HUES48 (cell line): ENCODE results near the gene MEX3D.
A peak's percentile ranks its signal among the peaks of the same experiment; 100 is the strongest.

Experiments
- H3K27ac ChIP-seq: one replicate; pipeline ENCODE4 v1.7.0; 2013; ENCODE audit warnings: low read depth, low read length, inconsistent platforms
- H3K27me3 ChIP-seq: 2 replicates; pipeline ENCODE4 v1.6.1; 2013; ENCODE audit warnings: mild to moderate bottlenecking, low read length; ENCODE audit not compliant: control insufficient read depth, insufficient read depth
- H3K36me3 ChIP-seq: 2 replicates; pipeline ENCODE4 v1.6.1; 2013; ENCODE audit warnings: low read length; ENCODE audit not compliant: control insufficient read depth, insufficient read depth
- H3K4me1 ChIP-seq: 2 replicates; pipeline ENCODE4 v1.6.1; 2013; ENCODE audit warnings: mild to moderate bottlenecking, low read length; ENCODE audit not compliant: control insufficient read depth, insufficient read depth
- H3K4me3 ChIP-seq: 2 replicates; pipeline ENCODE4 v1.5.1; 2013; ENCODE audit warnings: mild to moderate bottlenecking, low read depth, low read length
- H3K9ac ChIP-seq: 2 replicates; pipeline ENCODE4 v1.6.1; 2013; ENCODE audit warnings: mild to moderate bottlenecking, low read depth, low read length, moderate library complexity
- H3K9me3 ChIP-seq: 2 replicates; pipeline ENCODE4 v1.6.1; 2013; ENCODE audit warnings: low read length; ENCODE audit not compliant: control insufficient read depth, insufficient read depth

MEX3D gene

DNA sequence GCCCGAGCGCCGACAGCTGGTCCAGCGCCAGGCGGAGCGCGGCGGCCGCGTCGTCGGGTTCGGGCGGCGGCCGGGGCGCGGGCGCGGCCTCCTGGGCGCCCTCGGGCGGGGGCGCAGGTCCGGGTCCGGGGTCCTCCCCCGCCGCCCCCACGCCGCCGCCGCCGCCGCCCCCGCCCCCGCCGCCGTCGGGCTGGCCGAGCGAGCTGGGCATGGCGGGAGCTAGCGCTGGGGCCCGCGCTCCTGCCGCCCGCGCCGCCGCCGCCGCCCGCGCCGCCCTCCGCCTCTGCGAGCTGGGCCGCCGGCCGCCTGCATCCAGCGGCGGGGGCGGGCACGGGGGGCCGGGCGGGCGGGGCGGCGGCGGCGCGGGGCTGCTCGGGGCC is 287 bp downstream of the MEX3D start:
- Histone ChIP-seq H3K4me3 (peak overlapping the region; percentile 91; the same call in 1 of the 2 replicates), H3K9me3 (no peaks in the 10 kb centered on the region), H3K9ac (no peak overlapping the region), H3K27ac (no peak overlapping the region), H3K27me3 (peaks cover 22% of the 10 kb centered on the region), H3K36me3 (peaks cover 11% of the 10 kb centered on the region), H3K4me1 (no peaks in the 10 kb centered on the region; the same call in 1 of the 2 replicates)

DNA sequence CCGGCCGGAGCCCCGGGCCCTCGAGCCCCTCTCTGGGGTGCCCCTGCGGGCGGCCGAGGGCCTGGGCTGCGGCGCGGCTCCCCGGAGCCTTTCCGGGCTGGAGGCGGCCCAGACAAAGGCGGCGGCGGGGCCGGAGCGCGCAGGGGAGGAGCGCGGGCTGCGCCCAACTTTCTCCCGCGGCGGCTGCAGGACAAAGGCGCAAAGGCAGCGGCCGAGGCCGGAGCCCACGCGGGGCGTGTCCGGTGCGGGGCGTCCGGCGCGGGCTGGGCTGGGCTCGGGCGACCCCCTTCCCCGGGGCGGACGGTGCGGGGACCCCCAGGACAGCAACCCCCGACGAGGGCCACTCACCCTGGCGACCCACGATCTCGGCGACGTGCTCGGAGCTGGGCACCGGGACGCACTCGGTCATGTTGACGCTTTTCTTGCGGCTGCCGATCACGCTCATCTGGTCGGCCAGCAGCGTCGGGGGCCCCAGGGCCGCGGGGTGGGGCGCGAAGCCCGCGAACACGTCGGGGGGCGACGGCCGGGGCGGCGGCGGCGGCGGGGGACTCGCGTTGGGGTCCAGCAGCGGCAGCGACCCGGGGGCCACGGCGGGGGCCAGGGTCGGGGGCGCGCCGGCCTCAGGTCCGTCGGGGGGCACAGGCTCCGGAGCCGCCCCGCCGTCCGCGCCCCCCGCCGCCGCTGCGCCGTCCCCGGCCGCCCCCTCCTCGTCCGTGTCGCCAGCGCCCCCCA is 843 bp downstream of the MEX3D start:
- H3K9ac ChIP-seq = peak overlapping the region; percentile 98
- peak overlapping the region; percentile 91 for H3K4me3 ChIP-seq
- H3K4me1 ChIP-seq = no peaks in the 10 kb centered on the region; the same call in 1 of the 2 replicates
- peak overlapping the region; percentile 97 for H3K27ac ChIP-seq
- peaks cover 15% of the 10 kb centered on the region for H3K36me3 ChIP-seq
- H3K27me3 ChIP-seq = peaks cover 22% of the 10 kb centered on the region
- H3K9me3 ChIP-seq = no peaks in the 10 kb centered on the region

DNA sequence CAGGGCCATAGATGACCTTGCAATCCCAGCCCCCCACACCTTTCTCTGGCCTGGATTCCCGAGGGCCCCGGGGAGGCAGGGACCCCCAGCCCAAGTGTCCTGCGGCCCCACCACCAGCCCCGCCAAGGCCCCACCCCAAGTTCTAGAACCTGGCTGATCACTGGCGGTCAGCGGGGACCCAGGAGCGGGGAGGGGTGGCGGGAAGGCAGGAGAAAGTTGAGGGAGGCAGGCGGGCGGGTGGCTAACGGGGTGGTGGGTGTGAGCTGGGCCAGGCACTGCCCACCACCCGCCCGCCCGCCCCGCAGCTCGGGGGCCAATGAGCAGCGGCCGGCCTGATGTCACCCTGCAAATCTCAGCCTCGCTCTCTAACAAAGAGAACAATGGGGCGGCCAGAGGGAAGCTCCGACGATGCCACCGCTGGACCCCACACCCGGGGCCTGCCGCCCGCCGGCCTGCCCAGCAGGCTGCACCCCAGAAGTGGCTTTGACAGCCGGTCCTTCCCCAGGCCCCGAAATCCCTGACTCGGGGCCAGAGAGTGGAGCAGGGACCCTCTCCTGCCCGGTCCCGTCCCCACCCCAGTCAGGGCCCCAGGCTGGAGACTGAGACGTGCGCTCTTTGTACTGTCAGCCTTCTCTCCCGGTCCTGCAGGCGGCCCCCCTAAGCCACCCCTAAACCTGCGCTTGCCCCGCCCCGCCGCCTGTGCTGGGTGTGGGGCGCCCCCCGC is 1.6 kb downstream of the MEX3D start:
- H3K9ac ChIP-seq = peak overlapping the region; percentile 98
- peak overlapping the region; percentile 97 for H3K27ac ChIP-seq
- peak overlapping the region; percentile 91 for H3K4me3 ChIP-seq
- H3K27me3 ChIP-seq = peaks cover 22% of the 10 kb centered on the region
- no peaks in the 10 kb centered on the region for H3K9me3 ChIP-seq
- H3K4me1 ChIP-seq = no peaks in the 10 kb centered on the region; the same call in 1 of the 2 replicates
- peaks cover 15% of the 10 kb centered on the region for H3K36me3 ChIP-seq

DNA sequence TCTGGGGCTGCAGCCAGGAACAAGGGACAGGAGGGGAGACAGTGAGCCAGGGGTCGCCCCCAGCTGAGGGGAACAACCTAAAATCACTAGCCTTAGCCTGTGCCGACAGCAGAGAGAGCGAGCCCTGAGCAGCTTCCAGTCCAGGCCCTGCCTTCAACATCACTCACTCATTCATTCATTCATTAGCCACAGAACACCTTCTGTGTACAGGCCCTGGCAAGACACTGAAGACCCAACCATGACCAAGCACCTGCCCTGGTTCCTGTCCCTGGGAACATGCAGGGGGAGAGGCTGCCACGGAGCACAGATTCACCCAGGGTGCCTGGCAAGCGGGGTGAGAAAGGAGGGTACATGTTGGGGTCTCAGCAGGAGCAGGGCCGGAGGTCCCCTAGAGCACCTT is 4.9 kb downstream of the MEX3D start:
- H3K27me3 ChIP-seq = no peaks in the 10 kb centered on the region
- H3K4me1 ChIP-seq = no peaks in the 10 kb centered on the region; the same call in 1 of the 2 replicates
- no peak overlapping the region for H3K4me3 ChIP-seq
- no peak overlapping the region for H3K27ac ChIP-seq
- no peaks in the 10 kb centered on the region for H3K9me3 ChIP-seq
- H3K9ac ChIP-seq = no peak overlapping the region
- peaks cover 25% of the 10 kb centered on the region for H3K36me3 ChIP-seq

DNA sequence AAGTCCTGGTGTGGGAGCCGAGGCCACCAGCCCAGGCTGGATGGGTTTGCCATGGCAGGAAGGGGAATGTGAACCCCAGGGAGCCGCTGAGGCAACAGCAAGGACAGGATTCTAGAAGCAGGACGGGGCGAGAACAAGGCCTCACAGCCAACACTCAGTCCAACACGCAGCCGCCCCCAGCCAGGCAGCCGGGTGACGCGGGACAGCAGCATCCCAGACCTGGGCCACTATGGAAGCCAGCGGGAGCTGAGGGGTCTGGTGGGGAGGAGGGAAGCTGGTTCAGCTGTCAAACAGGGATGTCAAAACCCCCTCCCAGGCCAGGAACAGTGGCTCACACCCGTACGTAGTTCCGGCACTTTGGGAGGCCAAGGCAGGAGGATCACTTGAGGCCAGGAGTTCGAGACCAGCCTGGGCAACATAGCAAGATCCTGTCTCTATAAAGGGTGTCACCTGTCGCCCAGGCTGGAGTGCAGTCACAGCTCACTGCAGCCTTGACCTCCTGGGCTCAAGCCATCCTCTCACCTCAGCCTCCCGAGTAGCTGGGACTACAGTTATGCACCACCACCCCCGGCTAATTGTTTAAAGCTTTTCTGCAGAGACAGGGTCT is 6.8 kb downstream of the MEX3D start:
- Histone ChIP-seq H3K9ac (no peak overlapping the region), H3K4me1 (no peaks in the 10 kb centered on the region; the same call in 1 of the 2 replicates), H3K27ac (no peak overlapping the region)

DNA sequence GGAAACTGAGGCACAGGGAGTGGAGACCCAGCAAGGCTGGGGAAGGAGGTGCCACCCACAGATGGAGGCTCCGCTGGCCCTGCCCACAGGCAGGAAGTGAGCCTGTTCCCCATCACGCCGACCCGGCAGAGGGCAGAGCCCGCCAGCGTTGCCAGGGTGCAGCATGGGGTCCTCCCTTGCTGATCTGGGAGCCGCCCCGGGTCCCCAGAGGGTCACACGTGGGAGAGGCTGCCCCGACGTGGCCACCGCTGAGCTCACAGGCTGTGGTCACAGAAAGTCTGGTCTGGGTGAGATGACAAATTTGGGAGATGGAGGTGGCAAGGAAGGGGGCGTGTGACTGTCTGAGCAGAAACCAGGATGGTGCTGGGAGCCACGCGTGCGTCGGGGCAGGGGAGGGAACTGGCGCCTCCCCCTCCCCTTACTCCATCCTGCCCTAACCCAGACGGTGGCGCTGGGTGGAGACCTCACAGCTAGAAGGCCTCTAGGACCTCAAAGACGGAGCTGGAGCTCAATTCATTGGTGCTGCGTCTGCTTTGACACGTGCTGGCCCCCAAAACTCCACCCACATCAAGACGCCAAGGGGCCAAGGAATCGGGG is 7.7 kb downstream of the MEX3D start:
- Histone ChIP-seq H3K9me3 (no peaks in the 10 kb centered on the region), H3K9ac (no peak overlapping the region), H3K36me3 (peaks cover 33% of the 10 kb centered on the region), H3K27me3 (no peaks in the 10 kb centered on the region), H3K4me1 (no peaks in the 10 kb centered on the region), H3K27ac (no peak overlapping the region), H3K4me3 (no peak overlapping the region)

More for the DNA sequence above, 6.8 kb downstream of the MEX3D start:
- Histone ChIP-seq H3K9me3 (no peaks in the 10 kb centered on the region), H3K36me3 (peaks cover 32% of the 10 kb centered on the region), H3K4me3 (no peak overlapping the region), H3K27me3 (no peaks in the 10 kb centered on the region)

DNA sequence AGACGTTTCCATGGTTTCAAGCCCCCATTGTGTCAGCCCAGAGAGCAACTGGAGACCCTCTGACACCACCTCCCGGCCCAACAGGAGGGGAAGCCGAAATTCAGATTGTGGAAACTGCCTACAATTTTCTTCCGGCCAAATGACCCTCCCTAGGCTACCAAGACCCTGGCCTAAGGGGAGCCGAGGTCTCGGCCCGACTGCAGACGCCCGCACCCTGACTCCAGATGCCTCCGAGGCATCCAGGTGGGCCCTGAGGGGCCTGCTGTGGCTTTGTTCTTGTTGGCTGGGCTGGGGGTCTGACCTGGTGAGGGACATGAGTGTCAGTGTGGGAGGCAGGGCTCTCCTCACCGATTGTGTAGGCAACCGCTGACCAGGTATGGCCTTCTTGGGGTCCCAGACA is 9.6 kb downstream of the MEX3D start:
- peaks cover 30% of the 10 kb centered on the region for H3K36me3 ChIP-seq
- no peak overlapping the region for H3K4me3 ChIP-seq
- no peaks in the 10 kb centered on the region for H3K9me3 ChIP-seq
- H3K4me1 ChIP-seq = no peaks in the 10 kb centered on the region
- no peak overlapping the region for H3K9ac ChIP-seq
- no peak overlapping the region for H3K27ac ChIP-seq
- H3K27me3 ChIP-seq = no peaks in the 10 kb centered on the region

DNA sequence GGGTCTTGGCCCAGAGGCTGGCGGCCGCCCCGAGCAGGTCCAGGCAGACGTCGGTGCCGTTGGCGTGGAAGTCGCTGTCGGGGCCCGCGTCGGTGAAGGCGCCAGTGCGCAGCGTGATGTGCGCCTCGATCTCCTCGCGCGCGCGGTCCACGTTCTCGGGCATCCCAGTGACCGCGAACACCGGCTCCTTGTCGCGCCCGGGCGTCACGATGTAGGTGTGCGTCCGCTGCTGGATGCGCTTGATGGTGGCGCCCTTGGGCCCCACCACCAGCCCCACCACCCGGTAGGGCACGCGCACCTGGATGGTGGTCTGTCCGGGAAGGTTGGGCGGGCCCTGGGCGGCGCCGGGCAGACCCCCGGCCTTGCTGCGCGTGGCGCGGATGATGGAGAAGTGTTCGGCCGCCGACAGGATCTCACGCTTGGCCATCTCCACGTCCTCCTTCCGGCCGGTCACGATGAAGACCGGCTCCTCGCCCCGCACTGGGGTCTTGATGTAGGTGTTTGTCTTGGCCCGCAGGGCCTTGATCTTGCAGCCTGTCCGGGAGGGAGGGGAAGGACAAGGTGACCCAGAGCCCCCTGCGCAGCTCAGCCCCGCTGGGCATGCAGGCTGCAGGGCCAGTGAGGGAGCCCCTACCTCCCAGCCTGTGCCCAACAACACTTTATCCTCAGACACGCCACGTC is 11.6 kb downstream of the MEX3D start:
- Histone ChIP-seq H3K4me1 (no peaks in the 10 kb centered on the region), H3K9ac (no peak overlapping the region), H3K4me3 (no peak overlapping the region), H3K9me3 (no peaks in the 10 kb centered on the region), H3K36me3 (peaks cover 21% of the 10 kb centered on the region), H3K27me3 (no peaks in the 10 kb centered on the region), H3K27ac (no peak overlapping the region)

DNA sequence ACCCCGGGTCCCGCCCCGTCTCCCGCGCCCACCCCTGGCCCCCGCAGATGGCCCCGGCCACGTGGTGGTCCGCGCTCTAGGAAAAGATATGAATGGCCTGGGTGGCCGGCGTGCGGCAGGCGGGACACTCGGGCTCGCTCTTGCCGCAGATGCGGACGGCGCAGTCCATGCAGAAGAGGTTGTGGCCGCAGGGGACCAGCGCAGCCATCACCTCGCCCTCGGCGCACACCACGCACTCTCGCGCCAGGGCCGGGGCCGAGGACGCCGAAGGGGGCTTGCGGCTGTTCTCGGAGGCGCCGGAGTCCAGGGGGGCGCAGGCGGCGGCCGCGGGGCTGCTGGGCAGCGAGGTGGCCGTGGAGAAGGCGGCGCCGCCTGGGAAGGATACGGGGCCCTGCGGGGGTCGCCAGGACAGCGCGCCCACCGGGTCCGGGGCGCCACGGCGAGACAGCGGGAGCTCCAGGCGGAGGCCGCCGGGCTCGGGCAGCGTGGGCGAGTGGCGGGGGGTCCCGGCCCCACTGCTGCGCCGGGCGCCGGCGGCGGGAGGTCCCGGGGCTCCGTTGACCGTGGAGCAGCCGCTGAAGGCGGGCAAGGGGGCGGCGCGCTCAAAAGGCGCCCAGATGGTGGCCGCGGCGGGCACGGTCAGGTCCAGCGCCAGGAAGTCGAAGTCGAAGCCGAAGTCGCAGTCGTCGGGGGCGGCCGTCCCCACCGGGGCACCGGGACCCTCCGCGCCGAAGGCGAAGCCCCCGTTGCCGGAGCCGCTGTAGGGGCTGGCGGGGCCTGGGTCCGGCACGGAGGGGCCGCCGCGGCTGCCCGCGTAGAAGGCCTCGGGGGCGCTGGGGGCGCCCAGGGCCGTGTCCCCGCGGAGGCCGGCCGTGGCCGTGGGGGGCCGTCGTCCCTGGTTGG is 12.4 kb downstream of the MEX3D start:
- H3K36me3 ChIP-seq = peaks cover 18% of the 10 kb centered on the region

DNA sequence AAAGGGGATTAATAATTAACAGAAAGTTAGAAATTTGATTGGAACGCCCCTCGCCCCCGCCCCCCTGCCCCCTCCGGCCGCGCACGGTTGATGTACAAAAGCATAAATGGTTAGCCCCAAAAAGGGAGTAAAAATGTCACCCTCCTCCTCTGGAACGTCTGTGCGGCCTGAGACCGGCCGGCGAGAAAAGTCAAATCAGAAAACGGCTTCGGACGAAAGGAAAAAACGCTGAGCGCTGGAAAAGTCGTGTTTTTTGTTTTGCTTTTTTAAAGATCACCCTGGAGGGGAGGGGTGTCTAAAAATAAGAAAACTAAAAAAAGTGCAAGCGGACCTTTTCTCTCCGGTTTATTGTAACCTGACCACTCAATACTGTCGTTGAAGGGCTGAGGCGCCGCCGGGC is 13.2 kb downstream of the MEX3D start:
- Histone ChIP-seq H3K27ac (no peak overlapping the region), H3K9me3 (no peaks in the 10 kb centered on the region), H3K27me3 (no peaks in the 10 kb centered on the region), H3K36me3 (peaks cover 15% of the 10 kb centered on the region), H3K4me1 (no peaks in the 10 kb centered on the region), H3K4me3 (no peak overlapping the region), H3K9ac (no peak overlapping the region)

More for the DNA sequence above, 12.4 kb downstream of the MEX3D start:
- no peak overlapping the region for H3K9ac ChIP-seq
- no peaks in the 10 kb centered on the region for H3K4me1 ChIP-seq
- H3K27ac ChIP-seq = no peak overlapping the region
- no peak overlapping the region for H3K4me3 ChIP-seq
- H3K27me3 ChIP-seq = no peaks in the 10 kb centered on the region
- H3K9me3 ChIP-seq = no peaks in the 10 kb centered on the region
